ENCODE measurements around the gene INPP5B.

INPP5B gene

GRCh38 chr1:37865348-37866120 is 81.3 kb downstream of the INPP5B start:
- Histone ChIP-seq H3K9ac (ENCODE audit: low read depth, low read length) (no peak overlapping the region), H3K36me3 (ENCODE audit: control insufficient read depth, insufficient read depth, low read length) (peaks cover 66% of the 10 kb centered on the region), H3K27ac (ENCODE audit: low read depth, low read length) (no peak overlapping the region)

GRCh38 chr1:37862330-37862729 is 84.5 kb downstream of the INPP5B start:
- H3K4me1 ChIP-seq (ENCODE audit: control insufficient read depth, insufficient read depth, low read length): 0 out of 2 replicates have a peak, but pooled peaks cover 3% of the 10 kb centered on the region
- H3K4me3 ChIP-seq (ENCODE audit: low read depth, low read length): no peak overlapping the region
- H3K27me3 ChIP-seq (ENCODE audit: control insufficient read depth, insufficient read depth, low read length): no peaks in the 10 kb centered on the region
- H3K27ac ChIP-seq (ENCODE audit: low read depth, low read length): no peak overlapping the region
- no peaks in the 10 kb centered on the region for H3K9me3 ChIP-seq (ENCODE audit: control insufficient read depth, insufficient read depth, low read length)
- H3K36me3 ChIP-seq (ENCODE audit: control insufficient read depth, insufficient read depth, low read length): peaks cover 48% of the 10 kb centered on the region
- no peak overlapping the region for H3K9ac ChIP-seq (ENCODE audit: low read depth, low read length)

More at GRCh38 chr1:37865348-37866120, 81.3 kb downstream of the INPP5B start:
- H3K4me3 ChIP-seq (ENCODE audit: low read depth, low read length): no peak overlapping the region
- no peaks in the 10 kb centered on the region for H3K4me1 ChIP-seq (ENCODE audit: control insufficient read depth, insufficient read depth, low read length)
- no peaks in the 10 kb centered on the region for H3K27me3 ChIP-seq (ENCODE audit: control insufficient read depth, insufficient read depth, low read length)
- H3K9me3 ChIP-seq (ENCODE audit: control insufficient read depth, insufficient read depth, low read length): no peaks in the 10 kb centered on the region

- H3K9ac ChIP-seq (ENCODE audit: low read depth, low read length): no peak overlapping the region
- H3K4me1 ChIP-seq (ENCODE audit: control insufficient read depth, insufficient read depth, low read length): 0 out of 2 replicates have a peak, but pooled peaks cover 3% of the 10 kb centered on the region
- no peaks in the 10 kb centered on the region for H3K9me3 ChIP-seq (ENCODE audit: control insufficient read depth, insufficient read depth, low read length)
- H3K4me3 ChIP-seq (ENCODE audit: low read depth, low read length): no peak overlapping the region
- no peaks in the 10 kb centered on the region for H3K27me3 ChIP-seq (ENCODE audit: control insufficient read depth, insufficient read depth, low read length)
- peaks cover 45% of the 10 kb centered on the region for H3K36me3 ChIP-seq (ENCODE audit: control insufficient read depth, insufficient read depth, low read length)
- no peak overlapping the region for H3K27ac ChIP-seq (ENCODE audit: low read depth, low read length)
Observed at GRCh38 chr1:37861151-37861550, 85.7 kb downstream of the INPP5B start.

GRCh38 chr1:37860346-37860666 is 86.5 kb downstream of the INPP5B start:
- H3K36me3 ChIP-seq (ENCODE audit: control insufficient read depth, insufficient read depth, low read length): peaks cover 38% of the 10 kb centered on the region
- peak overlapping the region; percentile 91 for H3K27ac ChIP-seq (ENCODE audit: low read depth, low read length)

GRCh38 chr1:37859507-37860345 is 87.1 kb downstream of the INPP5B start, which contains the start of gene MTF1:
MTF1 (minus strand) TSS chr1:37859592; CDS start chr1:37857658, 1,934 bp downstream.
- H3K9me3 ChIP-seq (ENCODE audit: control insufficient read depth, insufficient read depth, low read length): no peaks in the 10 kb centered on the region
- H3K36me3 ChIP-seq (ENCODE audit: control insufficient read depth, insufficient read depth, low read length): peaks cover 39% of the 10 kb centered on the region
- H3K4me3 ChIP-seq (ENCODE audit: low read depth, low read length): peak within 1 kb of the TSS; percentile 100
- peak within 1 kb of the TSS; percentile 86 for H3K9ac ChIP-seq (ENCODE audit: low read depth, low read length)
- no peaks in the 10 kb centered on the region for H3K27me3 ChIP-seq (ENCODE audit: control insufficient read depth, insufficient read depth, low read length)
- H3K27ac ChIP-seq (ENCODE audit: low read depth, low read length): peak within 1 kb of the TSS; percentile 91
- 0 out of 2 replicates have a peak, but pooled peaks cover 3% of the 10 kb centered on the region for H3K4me1 ChIP-seq (ENCODE audit: control insufficient read depth, insufficient read depth, low read length)

More at GRCh38 chr1:37860346-37860666, 86.5 kb downstream of the INPP5B start:
- H3K27me3 ChIP-seq (ENCODE audit: control insufficient read depth, insufficient read depth, low read length): no peaks in the 10 kb centered on the region
- H3K4me1 ChIP-seq (ENCODE audit: control insufficient read depth, insufficient read depth, low read length): 0 out of 2 replicates have a peak, but pooled peaks cover 3% of the 10 kb centered on the region
- H3K9me3 ChIP-seq (ENCODE audit: control insufficient read depth, insufficient read depth, low read length): no peaks in the 10 kb centered on the region
- H3K9ac ChIP-seq (ENCODE audit: low read depth, low read length): no peak overlapping the region
- peak overlapping the region; percentile 100 for H3K4me3 ChIP-seq (ENCODE audit: low read depth, low read length)

GRCh38 chr1:37858931-37859506 is 87.8 kb downstream of the INPP5B start:
- H3K27me3 ChIP-seq (ENCODE audit: control insufficient read depth, insufficient read depth, low read length): no peaks in the 10 kb centered on the region
- H3K27ac ChIP-seq (ENCODE audit: low read depth, low read length): peak overlapping the region; percentile 85
- peak overlapping the region; percentile 100 for H3K4me3 ChIP-seq (ENCODE audit: low read depth, low read length)
- 0 out of 2 replicates have a peak, but pooled peaks cover 3% of the 10 kb centered on the region for H3K4me1 ChIP-seq (ENCODE audit: control insufficient read depth, insufficient read depth, low read length)
- peaks cover 37% of the 10 kb centered on the region for H3K36me3 ChIP-seq (ENCODE audit: control insufficient read depth, insufficient read depth, low read length)
- H3K9me3 ChIP-seq (ENCODE audit: control insufficient read depth, insufficient read depth, low read length): no peaks in the 10 kb centered on the region
- H3K9ac ChIP-seq (ENCODE audit: low read depth, low read length): peak overlapping the region; percentile 58

GRCh38 chr1:37854406-37854805 is 92.4 kb downstream of the INPP5B start:
- H3K9me3 ChIP-seq (ENCODE audit: control insufficient read depth, insufficient read depth, low read length): no peaks in the 10 kb centered on the region
- H3K27me3 ChIP-seq (ENCODE audit: control insufficient read depth, insufficient read depth, low read length): no peaks in the 10 kb centered on the region
- H3K4me1 ChIP-seq (ENCODE audit: control insufficient read depth, insufficient read depth, low read length): 0 out of 2 replicates have a peak, but pooled peaks cover 3% of the 10 kb centered on the region
- no peak overlapping the region for H3K4me3 ChIP-seq (ENCODE audit: low read depth, low read length)
- H3K9ac ChIP-seq (ENCODE audit: low read depth, low read length): no peak overlapping the region
- H3K27ac ChIP-seq (ENCODE audit: low read depth, low read length): no peak overlapping the region
- H3K36me3 ChIP-seq (ENCODE audit: control insufficient read depth, insufficient read depth, low read length): peaks cover 28% of the 10 kb centered on the region

GRCh38 chr1:37853157-37853556 is 93.7 kb downstream of the INPP5B start:
- Histone ChIP-seq H3K27me3 (ENCODE audit: control insufficient read depth, insufficient read depth, low read length) (no peaks in the 10 kb centered on the region), H3K4me3 (ENCODE audit: low read depth, low read length) (no peak overlapping the region), H3K27ac (ENCODE audit: low read depth, low read length) (no peak overlapping the region), H3K9ac (ENCODE audit: low read depth, low read length) (no peak overlapping the region), H3K36me3 (ENCODE audit: control insufficient read depth, insufficient read depth, low read length) (peaks cover 31% of the 10 kb centered on the region), H3K9me3 (ENCODE audit: control insufficient read depth, insufficient read depth, low read length) (no peaks in the 10 kb centered on the region), H3K4me1 (ENCODE audit: control insufficient read depth, insufficient read depth, low read length) (no peaks in the 10 kb centered on the region)

- Histone ChIP-seq H3K9ac (ENCODE audit: low read depth, low read length) (no peak overlapping the region), H3K36me3 (ENCODE audit: control insufficient read depth, insufficient read depth, low read length) (peaks cover 23% of the 10 kb centered on the region), H3K27ac (ENCODE audit: low read depth, low read length) (no peak overlapping the region), H3K27me3 (ENCODE audit: control insufficient read depth, insufficient read depth, low read length) (no peaks in the 10 kb centered on the region), H3K4me3 (ENCODE audit: low read depth, low read length) (no peak overlapping the region), H3K4me1 (ENCODE audit: control insufficient read depth, insufficient read depth, low read length) (no peaks in the 10 kb centered on the region), H3K9me3 (ENCODE audit: control insufficient read depth, insufficient read depth, low read length) (no peaks in the 10 kb centered on the region)
Observed at GRCh38 chr1:37851782-37852210, 95.1 kb downstream of the INPP5B start.

GRCh38 chr1:37851262-37851661 is 95.6 kb downstream of the INPP5B start:
- no peaks in the 10 kb centered on the region for H3K9me3 ChIP-seq (ENCODE audit: control insufficient read depth, insufficient read depth, low read length)
- no peak overlapping the region for H3K4me3 ChIP-seq (ENCODE audit: low read depth, low read length)
- H3K36me3 ChIP-seq (ENCODE audit: control insufficient read depth, insufficient read depth, low read length): peaks cover 20% of the 10 kb centered on the region
- H3K27ac ChIP-seq (ENCODE audit: low read depth, low read length): no peak overlapping the region
- H3K27me3 ChIP-seq (ENCODE audit: control insufficient read depth, insufficient read depth, low read length): no peaks in the 10 kb centered on the region
- H3K9ac ChIP-seq (ENCODE audit: low read depth, low read length): no peak overlapping the region; the same call in 1 of the 2 replicates
- no peaks in the 10 kb centered on the region for H3K4me1 ChIP-seq (ENCODE audit: control insufficient read depth, insufficient read depth, low read length)
